Esophagus muscularis mucosa (tissue), 4 donors: Measurements from ENCODE around the gene PLA2G6.

Experiments used
- EP300 ChIP-seq: sonication (generic); formaldehyde crosslinking; IDR thresholded peaks from one replicate; pipeline ENCODE4 v1.6.1; 2017; ENCODE audit warnings: antibody characterized with exemption
- POLR2A ChIP-seq: fragments of 450-650 bp; IDR thresholded peaks from one replicate; pipeline ENCODE4 v1.6.1; 2017; ENCODE audit warnings: antibody characterized with exemption, moderate library complexity, mild to moderate bottlenecking, low read depth
- TF ChIP-seq, protein P1 (sequence below), 3 experiments: fragments of 200-600 bp in 2 of 3; fragments of 450-650 bp in 1 of 3; sonication (generic) in 2 of 3; IDR thresholded peaks; one replicate each; pipeline ENCODE4 v1.5.1; 2017 to 2019; ENCODE audit warnings: antibody characterized with exemption in 3 of 3, mild to moderate bottlenecking in 2 of 3, moderate library complexity in 1 of 3

DNA sequence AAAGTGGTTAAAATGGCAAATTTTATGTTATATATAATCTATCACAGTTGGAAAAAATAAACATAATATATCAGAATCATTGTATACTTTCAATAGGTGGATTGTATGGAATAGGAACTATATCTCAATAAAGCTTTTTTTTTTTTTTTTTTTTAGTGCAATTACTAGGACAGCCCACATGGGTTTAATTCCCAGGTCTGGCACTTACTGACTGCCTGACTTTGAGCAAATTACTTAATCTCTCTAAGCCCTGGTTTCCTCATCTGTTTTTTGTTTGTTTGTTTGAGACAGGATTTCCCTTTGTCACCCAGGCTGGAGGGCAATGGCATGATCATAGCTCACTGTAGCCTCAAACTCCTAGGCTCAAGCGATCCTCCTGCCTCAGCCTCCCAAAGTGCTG is 45.0 kb downstream of the PLA2G6 start:
- TF ChIP-seq EP300 (no peak), POLR2A (no peak)
- TF ChIP-seq, protein P1, sequence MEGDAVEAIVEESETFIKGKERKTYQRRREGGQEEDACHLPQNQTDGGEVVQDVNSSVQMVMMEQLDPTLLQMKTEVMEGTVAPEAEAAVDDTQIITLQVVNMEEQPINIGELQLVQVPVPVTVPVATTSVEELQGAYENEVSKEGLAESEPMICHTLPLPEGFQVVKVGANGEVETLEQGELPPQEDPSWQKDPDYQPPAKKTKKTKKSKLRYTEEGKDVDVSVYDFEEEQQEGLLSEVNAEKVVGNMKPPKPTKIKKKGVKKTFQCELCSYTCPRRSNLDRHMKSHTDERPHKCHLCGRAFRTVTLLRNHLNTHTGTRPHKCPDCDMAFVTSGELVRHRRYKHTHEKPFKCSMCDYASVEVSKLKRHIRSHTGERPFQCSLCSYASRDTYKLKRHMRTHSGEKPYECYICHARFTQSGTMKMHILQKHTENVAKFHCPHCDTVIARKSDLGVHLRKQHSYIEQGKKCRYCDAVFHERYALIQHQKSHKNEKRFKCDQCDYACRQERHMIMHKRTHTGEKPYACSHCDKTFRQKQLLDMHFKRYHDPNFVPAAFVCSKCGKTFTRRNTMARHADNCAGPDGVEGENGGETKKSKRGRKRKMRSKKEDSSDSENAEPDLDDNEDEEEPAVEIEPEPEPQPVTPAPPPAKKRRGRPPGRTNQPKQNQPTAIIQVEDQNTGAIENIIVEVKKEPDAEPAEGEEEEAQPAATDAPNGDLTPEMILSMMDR (IDR thresholded peaks at IDR 0.05) = no peak
